GM12872 (cell line): ENCODE data around the gene LCMT1.

Experiments
- CTCF ChIP-seq: IDR thresholded peaks from 3 replicates; pipeline ENCODE4 v1.5.1; 2011; ENCODE audit warnings: low read depth, mild to moderate bottlenecking, low read length, moderate library complexity; ENCODE audit not compliant: insufficient read depth

LCMT1 gene

GRCh38 chr16:25192096-25192495 lies 80.6 kb downstream of the LCMT1 start:
- no peak for TF ChIP-seq CTCF

GRCh38 chr16:25194273-25194878 lies 82.8 kb downstream of the LCMT1 start:
- TF ChIP-seq CTCF, result no peak

- TF ChIP-seq CTCF, result no peak
Measured at GRCh38 chr16:25198021-25198420, 86.5 kb downstream of the LCMT1 start.

- no peak for TF ChIP-seq CTCF
Measured at GRCh38 chr16:25199457-25199856, 87.9 kb downstream of the LCMT1 start.

- no peak for TF ChIP-seq CTCF
Measured at GRCh38 chr16:25210758-25211157, 99.2 kb downstream of the LCMT1 start.

GRCh38 chr16:25212636-25213035 lies 101.1 kb downstream of the LCMT1 start:
- no peak for TF ChIP-seq CTCF

GRCh38 chr16:25213709-25214397 lies 102.3 kb downstream of the LCMT1 start:
- TF ChIP-seq CTCF, result no peak
